Lower leg skin (tissue), 4 donors: Measurements from ENCODE around the gene SREK1. TPM values are rescaled to one million over a fixed set of nuclear protein-coding genes. Genes with fewer than 3 reads are reported as not detected.

Source experiments
- DNase-seq, 2 donors: peaks; one replicate each; pipeline ENCODE4 v3.0.0-alpha.2; 2019; ENCODE audit warnings: low spot score in 2 of 2
- H3K4me3 ChIP-seq: fragments of 200-600 bp; sonication (generic); 2 replicates; pipeline ENCODE4 v1.5.1; 2017; ENCODE audit warnings: mild to moderate bottlenecking, low read depth; ENCODE audit not compliant: poor library complexity, severe bottlenecking
- CTCF ChIP-seq, 3 donors: fragments of 450-650 bp; IDR thresholded peaks; one replicate each; pipeline ENCODE4 v1.5.1; 2016; ENCODE audit warnings: antibody characterized with exemption in 3 of 3, mild to moderate bottlenecking in 3 of 3, moderate library complexity in 2 of 3
- POLR2A ChIP-seq, 2 donors: fragments of 450-650 bp; IDR thresholded peaks; one replicate each; pipeline ENCODE4 v1.6.1; 2016 to 2017; ENCODE audit warnings: antibody characterized with exemption in 2 of 2, mild to moderate bottlenecking in 1 of 2, moderate library complexity in 1 of 2
- WGBS, 2 donors: methylation state at CpG; one replicate each; pipeline ENCODE4 v1.1.5; 2018; 5-methylcytosine and 5-hydroxymethylcytosine counted together
- intact Hi-C: fragments of 100-400 bp; cut with DNase I; formaldehyde crosslinking; loops from one replicate; pipeline ENCODE4 v1.15.0; 2023; ENCODE audit warnings: low total_unique reads
- total RNA-seq, 4 donors: library from RNA; depleted of rRNA; stranded (reverse); fragments of >200 nt; gene quantifications; one replicate each; pipeline ENCODE4 v1.1.0, GENCODE V29; 2016

SREK1 gene
- total RNA-seq, 4 donors from 2014 or later: 33.2 to 86.4 (median 52.7) TPM

- DNase-seq: no peak
- intact Hi-C loops: no loop called here
- no peak for TF ChIP-seq CTCF (IDR thresholded peaks at IDR 0.05)
- no peak for TF ChIP-seq POLR2A (IDR thresholded peaks at IDR 0.05)
- WGBS, 2 donors: 97% methylated on average over 4 of the region's 4 CpGs
- H3K4me3 ChIP-seq: no peak overlapping the region
Measured at GRCh38 chr5:66168226-66168625, 24.1 kb downstream of the SREK1 start.

- no peak overlapping the region for H3K4me3 ChIP-seq
- intact Hi-C loops: no loop called here
- no peak for DNase-seq
- 89 to 93% methylated on average over 4 of the region's 4 CpGs for WGBS, 2 donors
- no peak for TF ChIP-seq POLR2A (IDR thresholded peaks at IDR 0.05)
Measured at GRCh38 chr5:66169534-66169933, 25.4 kb downstream of the SREK1 start.

- no peak for TF ChIP-seq CTCF (IDR thresholded peaks at IDR 0.05)
- TF ChIP-seq POLR2A (IDR thresholded peaks at IDR 0.05): no peak
- WGBS, 2 donors: 92 to 93% methylated on average over 10 of the region's 10 CpGs
- intact Hi-C loops: no loop called here
- no peak overlapping the region for H3K4me3 ChIP-seq
- DNase-seq: no peak
Measured at GRCh38 chr5:66170195-66170919, 26.3 kb downstream of the SREK1 start.

GRCh38 chr5:66171349-66172344, 27.5 kb downstream of the SREK1 start:
- WGBS, 2 donors: 53 to 56% methylated on average over 6 of the region's 6 CpGs
- intact Hi-C loops: no loop called here
- no peak for DNase-seq

GRCh38 chr5:66174338-66174737, 30.2 kb downstream of the SREK1 start:
- WGBS, 2 donors: 66 to 70% methylated on average over 3 of the region's 3 CpGs
- DNase-seq: no peak
- intact Hi-C loops: no loop called here
- no peak overlapping the region for H3K4me3 ChIP-seq
- TF ChIP-seq POLR2A (IDR thresholded peaks at IDR 0.05) (no peak), CTCF (IDR thresholded peaks at IDR 0.05) (no peak)

More at GRCh38 chr5:66171349-66172344, 27.5 kb downstream of the SREK1 start:
- no peak for TF ChIP-seq CTCF (IDR thresholded peaks at IDR 0.05)
- TF ChIP-seq POLR2A (IDR thresholded peaks at IDR 0.05): no peak
- H3K4me3 ChIP-seq: no peak overlapping the region

GRCh38 chr5:66178799-66179198, 34.7 kb downstream of the SREK1 start:
- H3K4me3 ChIP-seq: no peak overlapping the region
- intact Hi-C loops: no loop called here
- no peak for DNase-seq
- 78 to 82% methylated on average over 1 of the region's 1 CpG for WGBS, 2 donors
- no peak for TF ChIP-seq CTCF (IDR thresholded peaks at IDR 0.05)
- no peak for TF ChIP-seq POLR2A (IDR thresholded peaks at IDR 0.05)
